GM21515 (cell line): ENCODE data around the gene AKR1B1.

Experiments
- ATAC-seq: cut with Tn5 transposase; IDR thresholded peaks from one replicate; pipeline ENCODE4 v1.9.1; 2021; ENCODE audit not compliant: unreplicated experiment

AKR1B1 gene

GRCh38 chr7:134420424-134421125, 38.3 kb downstream of the AKR1B1 start:
- ATAC-seq, result no peak

GRCh38 chr7:134419875-134420274, 39.0 kb downstream of the AKR1B1 start:
- ATAC-seq, result no peak

- ATAC-seq, result no peak
Observed at GRCh38 chr7:134419085-134419484, 39.8 kb downstream of the AKR1B1 start.

GRCh38 chr7:134415700-134416099, 43.2 kb downstream of the AKR1B1 start:
- no peak for ATAC-seq

- ATAC-seq, result no peak
Observed at GRCh38 chr7:134414109-134414508, 44.8 kb downstream of the AKR1B1 start.

GRCh38 chr7:134407311-134407710, 51.6 kb downstream of the AKR1B1 start:
- no peak for ATAC-seq

- no peak for ATAC-seq
Observed at GRCh38 chr7:134406431-134406830, 52.5 kb downstream of the AKR1B1 start.

- ATAC-seq, result no peak
Observed at GRCh38 chr7:134405299-134405698, 53.6 kb downstream of the AKR1B1 start.

GRCh38 chr7:134403062-134403461, 55.8 kb downstream of the AKR1B1 start:
- no peak for ATAC-seq

GRCh38 chr7:134400859-134401258, 58.0 kb downstream of the AKR1B1 start:
- no peak for ATAC-seq

- no peak for ATAC-seq
Observed at GRCh38 chr7:134396031-134396430, 62.9 kb downstream of the AKR1B1 start.

GRCh38 chr7:134395604-134396003, 63.3 kb downstream of the AKR1B1 start:
- no peak for ATAC-seq

- ATAC-seq, result no peak
Observed at GRCh38 chr7:134394056-134394455, 64.8 kb downstream of the AKR1B1 start.
